Kidney glomerular epithelial cell (primary cell): ENCODE results near the gene GCKR.

ENCODE experiments used
- DNase-seq: peaks from one replicate; lab custom pipeline; 2025; lab: John Stamatoyannopoulos, UW

GCKR gene, protein sequence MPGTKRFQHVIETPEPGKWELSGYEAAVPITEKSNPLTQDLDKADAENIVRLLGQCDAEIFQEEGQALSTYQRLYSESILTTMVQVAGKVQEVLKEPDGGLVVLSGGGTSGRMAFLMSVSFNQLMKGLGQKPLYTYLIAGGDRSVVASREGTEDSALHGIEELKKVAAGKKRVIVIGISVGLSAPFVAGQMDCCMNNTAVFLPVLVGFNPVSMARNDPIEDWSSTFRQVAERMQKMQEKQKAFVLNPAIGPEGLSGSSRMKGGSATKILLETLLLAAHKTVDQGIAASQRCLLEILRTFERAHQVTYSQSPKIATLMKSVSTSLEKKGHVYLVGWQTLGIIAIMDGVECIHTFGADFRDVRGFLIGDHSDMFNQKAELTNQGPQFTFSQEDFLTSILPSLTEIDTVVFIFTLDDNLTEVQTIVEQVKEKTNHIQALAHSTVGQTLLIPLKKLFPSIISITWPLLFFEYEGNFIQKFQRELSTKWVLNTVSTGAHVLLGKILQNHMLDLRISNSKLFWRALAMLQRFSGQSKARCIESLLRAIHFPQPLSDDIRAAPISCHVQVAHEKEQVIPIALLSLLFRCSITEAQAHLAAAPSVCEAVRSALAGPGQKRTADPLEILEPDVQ

DNA sequence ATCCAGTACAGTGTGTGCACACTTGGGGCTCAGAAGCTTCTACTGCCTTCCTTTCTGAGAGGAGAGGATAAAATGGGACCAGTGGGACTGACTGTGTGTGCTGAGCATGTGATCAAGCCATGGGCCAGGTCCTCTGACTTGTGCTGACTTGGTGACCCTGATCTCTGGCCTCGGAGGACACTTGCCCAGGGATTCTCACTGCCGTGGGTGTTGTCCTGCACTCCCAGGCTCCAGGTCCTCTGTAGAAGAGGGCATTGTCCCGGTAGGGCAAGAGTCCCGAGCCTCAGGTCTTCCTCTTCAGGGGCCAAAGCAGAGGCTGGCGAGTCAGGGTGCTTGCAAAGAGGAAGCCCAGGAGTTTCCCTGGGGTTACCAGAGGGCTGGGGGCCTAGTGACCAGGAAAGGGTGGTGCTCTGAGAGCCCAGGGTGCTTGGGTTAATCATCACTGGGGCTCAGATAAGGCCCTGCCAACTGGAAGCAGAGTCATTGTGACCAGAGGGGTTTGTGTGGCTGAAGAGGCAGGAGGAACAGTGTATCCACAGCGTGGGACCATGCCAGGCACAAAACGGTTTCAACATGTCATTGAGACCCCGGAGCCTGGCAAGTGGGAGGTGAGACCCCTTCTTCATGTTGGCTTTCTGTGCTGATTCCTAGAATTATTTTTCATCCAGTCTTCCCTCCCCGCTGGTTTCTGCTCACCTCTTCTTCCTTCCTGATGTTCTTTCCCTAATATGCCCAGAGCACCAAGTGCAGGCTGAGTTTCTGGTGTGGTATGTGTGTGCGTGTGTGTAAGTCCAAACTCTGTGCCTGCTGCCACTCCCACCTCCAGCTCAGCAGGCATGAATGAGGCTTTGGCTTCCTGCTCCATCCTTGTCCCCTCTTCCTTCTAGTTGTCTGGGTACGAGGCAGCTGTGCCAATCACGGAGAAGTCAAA lies at the start of gene GCKR:
GCKR (plus strand) TSS at position 483 of the 931 bp plus-strand sequence; CDS start at position 549, 66 bp downstream.
- DNase-seq: no peak

DNA sequence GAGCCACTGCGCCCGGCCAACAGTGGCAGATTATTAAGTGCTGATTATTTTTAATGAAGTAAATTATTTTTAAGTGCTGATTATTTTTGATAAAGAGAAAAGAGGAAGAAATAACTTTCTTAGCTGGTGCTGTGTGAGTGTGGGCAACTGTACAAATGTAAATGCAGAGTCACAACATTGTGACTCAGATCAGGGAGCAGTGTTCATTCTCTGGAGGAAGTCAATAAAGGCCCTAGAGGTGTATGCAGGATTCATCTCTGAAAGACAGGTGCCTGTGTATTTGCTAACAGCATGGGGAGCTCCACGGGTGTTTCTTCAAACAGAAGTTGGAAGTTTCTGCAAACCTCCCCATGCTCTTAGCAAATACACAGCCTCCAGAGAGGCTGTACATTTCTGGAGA lies 48.3 kb upstream of the GCKR start:
- DNase-seq: no peak

DNA sequence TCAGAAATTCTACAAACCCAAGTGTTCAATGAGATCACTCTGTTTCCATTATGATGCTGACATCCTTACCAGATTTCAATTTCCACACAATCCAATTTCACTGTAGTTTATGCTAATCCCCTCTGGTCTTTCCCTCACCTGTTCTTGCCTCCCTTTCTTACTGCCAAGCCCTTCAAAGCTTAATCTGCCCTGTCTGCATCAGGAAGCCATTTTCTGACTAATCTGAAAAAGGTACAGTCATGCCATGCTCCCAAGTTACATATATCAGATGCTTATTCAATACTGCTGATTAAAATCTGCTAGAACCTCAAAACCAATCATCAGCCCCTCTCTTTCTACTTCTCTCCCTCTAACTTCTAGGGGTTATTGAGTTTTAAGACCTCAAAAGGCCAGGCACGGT lies 45.5 kb upstream of the GCKR start:
- DNase-seq: no peak

DNA sequence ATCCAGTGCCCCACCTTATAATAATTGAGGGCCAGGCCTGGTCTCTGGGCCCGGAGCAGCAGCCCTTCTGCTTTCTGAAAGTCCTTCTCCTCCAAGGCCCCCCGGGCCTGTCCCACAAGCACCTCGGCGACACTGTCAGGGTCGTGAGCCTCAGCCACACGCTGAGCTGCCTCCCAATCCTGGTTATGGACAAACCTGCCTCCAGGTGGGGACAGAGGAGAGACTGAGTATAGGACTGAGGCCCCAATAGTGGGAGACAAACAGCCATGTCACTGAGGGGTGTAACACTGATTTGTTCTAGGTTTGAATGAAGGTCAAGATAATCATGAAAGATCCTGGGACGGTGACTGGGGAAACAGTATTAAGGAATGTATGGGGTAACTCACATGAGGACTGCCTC lies 42.7 kb upstream of the GCKR start:
- no peak for DNase-seq

DNA sequence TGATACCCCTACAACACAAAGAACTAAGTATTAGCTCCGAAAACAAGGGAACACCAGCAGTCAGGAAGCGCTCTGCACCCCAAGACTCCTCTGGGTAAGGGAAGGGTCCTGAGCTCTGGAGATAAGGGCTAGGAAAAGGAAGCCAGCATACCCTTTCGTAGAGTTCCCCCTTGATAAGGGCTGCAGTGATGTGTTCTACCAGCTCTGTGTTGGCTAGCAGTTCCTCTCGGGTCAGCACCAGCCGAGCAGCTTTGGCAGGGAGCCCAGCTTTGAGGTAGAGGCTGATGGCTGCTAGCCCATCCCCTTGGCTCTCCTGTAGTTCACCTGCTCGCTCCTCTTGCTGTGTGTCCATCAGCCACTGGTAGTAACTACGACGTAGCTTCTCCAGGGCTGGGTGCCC lies 35.5 kb upstream of the GCKR start:
- DNase-seq: no peak

DNA sequence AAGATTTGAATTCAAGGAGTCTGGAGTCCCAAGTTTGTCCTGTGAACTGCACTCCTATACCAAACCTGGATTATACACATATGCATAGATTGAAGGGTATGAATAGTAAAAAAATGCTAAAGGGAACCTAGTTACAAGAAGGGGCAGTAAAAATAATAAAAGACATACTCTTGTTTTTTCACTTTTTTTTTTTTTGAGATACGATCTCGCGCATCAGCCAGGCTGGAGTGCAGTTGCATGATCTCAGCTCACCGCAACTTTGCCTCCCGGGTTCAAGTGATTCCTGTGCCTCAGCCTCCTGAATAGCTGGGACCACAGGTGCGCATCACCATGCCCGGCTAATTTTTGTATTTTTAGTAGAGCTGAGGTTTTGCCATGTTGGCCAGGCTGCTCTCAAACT lies 32.2 kb upstream of the GCKR start:
- DNase-seq: no peak

DNA sequence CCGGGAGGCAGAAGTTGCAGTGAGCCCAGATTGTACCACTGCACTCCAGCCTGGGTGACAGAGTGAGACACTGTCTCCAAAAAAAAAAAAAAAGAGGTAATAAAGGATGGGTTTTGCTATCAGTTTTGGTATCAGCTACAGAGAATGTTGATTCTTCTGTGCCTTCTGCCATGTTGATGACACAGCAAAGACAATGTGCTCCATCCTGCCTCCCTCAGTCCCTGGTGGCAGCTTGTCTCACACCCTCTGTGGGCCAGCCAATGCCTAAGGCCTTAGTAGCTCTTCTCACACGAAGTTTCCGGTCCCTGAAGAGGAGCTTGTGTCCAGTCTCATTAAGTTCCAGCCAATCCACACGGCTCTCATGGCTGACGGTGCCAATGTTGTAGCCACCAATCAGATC lies 24.7 kb upstream of the GCKR start:
- no peak for DNase-seq

DNA sequence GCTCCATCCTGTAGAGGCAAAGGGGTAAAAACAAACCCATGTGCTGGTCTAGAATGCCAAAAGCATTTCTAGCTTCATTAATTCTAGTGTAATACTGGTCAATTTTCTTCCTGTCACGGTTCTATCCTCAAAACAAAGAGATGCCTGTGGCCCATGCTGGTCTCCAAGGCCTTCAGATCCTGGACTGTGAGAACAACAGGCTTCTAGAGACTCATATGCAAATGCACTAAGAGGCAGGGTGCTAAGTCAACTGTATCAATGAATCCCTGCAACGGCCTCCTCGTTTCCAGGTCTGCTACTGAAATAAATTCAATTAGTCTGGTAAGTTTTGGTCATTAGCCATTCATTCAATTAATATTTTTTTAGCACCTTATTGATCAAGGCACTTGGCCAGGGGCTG lies 11.1 kb upstream of the GCKR start:
- no peak for DNase-seq

DNA sequence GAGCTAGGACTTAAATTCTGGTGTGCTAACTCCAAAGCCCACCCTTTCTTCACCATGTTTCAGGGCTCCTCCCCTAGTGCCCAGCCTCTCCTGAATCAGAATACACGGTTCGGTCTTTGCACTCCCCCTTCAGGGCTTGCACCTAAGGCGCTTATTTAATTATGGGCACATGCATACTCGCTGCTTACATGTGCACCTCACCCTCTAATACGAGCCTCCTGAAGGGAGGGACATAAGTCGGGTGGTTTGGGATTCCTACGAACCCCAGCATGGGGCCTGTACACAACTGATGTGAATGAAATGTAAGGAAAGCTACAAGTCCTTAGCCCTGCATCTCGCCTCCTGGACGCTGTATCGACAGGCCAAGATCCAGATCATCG lies 7.5 kb upstream of the GCKR start:
- no peak for DNase-seq

DNA sequence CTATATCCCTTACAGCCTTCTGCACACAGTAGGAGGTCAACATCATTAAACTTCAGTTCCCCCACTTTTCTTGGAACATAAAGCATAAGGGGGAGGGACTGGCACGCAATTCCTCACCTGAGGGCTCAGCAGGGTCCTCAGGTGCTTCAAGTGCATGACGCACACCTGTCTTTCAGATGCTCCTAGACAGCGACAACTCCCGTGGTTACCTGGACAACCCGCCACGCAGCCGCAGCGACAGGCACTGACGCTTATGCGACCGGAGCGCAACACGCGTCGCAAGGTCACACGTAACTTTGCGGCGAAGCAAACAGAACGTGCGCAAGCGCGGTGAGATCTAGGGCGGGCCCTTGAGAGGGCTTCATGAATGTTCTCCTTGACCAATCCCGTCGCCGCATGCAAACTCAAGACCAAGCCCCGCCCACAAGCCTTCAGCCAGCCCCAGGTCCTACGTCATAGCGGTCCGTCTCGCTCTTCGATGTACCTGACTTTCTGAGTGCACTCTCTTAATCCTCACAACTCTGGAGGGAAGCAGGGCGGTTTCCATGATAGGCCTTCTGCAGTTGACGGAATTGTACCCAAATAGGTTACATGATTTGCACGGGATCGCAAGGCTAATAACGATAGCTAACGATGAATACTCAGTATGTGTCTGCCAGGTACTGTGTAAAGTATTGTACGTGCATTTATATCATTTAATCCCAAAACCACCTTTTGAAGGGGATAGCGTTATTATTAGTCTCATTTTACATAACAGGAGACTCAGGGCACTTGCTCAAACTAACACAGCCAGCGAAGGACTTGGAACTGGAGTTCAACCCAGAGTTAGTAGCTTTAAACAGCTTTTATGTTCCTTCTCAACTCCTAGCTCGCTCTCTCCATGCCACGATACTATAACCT lies 6.9 kb upstream of the GCKR start, which contains the start of gene IFT172:
IFT172 (minus strand) TSS at position 246 of the 900 bp plus-strand sequence; CDS start at position 156, 90 bp downstream.
- peak; percentile 96 for DNase-seq

DNA sequence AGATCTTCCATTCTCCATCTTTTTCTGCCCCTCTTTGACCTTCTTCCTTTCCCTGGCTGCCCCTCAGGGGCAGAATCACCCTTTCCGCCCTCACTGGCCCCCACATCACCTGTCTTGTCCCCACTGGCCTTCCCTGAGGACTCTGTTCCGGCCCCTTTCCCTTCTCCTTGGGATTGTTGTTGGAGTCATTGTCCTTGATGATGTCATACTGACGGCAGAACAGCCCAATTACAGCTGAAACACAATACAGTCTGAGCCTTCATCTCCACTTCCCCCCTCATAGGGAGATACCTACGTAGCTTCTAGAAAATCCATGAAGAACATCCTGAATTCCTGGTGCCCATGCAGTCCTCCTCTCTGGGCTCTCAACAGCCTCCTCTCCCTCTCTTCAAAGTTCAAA lies 4.1 kb upstream of the GCKR start:
- no peak for DNase-seq

DNA sequence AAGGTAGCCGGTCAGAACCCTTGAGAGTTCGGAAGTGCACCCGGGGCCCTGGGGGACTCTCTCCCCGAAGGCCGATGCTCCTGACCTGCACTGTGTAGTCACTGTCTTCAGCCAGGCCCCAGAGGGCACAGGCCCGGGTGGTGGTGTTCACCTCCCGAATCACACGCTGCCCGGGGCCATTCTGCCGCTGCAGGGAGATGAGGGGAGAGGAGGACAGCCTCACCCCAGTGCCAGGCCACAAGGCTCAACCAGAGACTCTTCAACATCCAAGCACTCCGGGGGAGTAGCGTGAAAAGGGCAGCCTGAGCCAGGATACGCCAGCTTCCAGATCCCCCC lies 2.7 kb upstream of the GCKR start:
- DNase-seq: no peak

DNA sequence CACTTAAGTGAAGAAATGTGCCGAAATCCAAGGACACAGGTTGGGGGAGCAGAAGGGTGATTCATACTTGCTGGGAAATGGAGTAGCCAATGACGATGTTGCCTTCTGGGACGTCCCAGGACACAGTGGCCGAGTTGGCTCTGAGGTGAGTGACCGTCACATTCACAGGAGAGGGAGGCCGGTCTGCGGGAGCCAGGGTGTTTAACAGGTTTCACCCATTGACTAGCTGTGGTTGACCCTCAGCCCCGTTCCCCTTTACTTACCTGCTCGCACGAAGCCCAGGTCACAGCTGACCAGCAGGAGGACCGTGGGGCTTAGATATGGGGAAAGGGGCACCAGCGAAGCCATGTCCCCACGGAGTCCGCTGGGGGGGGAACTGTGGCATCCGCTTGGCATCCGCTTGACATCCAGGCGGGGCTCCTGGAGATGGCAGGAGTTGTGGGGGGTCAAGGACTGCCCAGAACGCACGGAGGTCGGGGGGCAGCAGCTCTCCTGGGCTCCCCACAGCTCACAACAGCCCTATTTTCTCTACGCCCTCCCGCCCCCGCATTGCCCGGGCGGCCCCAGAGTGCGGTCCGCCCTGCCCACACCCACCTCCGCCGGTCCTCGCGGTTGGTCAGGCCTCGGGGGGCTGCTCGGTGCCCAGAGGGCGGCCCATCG lies 2.2 kb upstream of the GCKR start:
- DNase-seq: no peak

DNA sequence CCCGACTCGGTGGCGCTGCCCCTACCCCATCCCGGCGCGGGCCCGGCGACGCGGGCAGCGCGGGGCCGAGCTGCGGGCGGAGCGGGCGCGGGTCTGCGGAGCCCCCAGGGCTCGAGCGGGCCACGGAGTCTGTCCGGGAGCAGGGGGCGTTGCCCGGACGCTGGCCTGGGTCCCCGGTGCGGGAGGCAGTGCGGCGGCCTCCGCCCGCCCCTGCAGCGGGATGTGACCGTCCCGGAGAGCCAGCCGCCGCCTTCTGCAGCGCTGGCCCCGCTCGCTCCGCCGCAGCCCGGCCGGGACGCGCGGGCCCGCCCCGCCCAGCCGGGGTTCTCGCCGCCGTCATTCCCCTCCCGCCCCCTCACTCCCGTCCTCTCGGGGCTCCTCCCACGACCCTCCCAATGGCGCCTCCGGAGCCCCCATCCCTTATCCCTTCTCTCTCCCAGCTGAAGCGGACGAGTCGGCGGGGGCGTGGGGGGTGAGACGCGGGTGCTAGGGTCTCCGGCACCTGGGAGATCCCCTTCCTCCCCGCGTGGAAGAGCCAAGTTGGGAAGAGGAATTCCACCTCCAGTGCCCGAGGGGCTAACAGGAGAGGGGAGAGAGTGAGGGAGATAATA lies 1.6 kb upstream of the GCKR start, which contains the start of gene FNDC4:
FNDC4 (minus strand) TSS at position 257 of the 611 bp plus-strand sequence. CDS start 521 bp downstream, outside the sequence.
- no peak for DNase-seq

DNA sequence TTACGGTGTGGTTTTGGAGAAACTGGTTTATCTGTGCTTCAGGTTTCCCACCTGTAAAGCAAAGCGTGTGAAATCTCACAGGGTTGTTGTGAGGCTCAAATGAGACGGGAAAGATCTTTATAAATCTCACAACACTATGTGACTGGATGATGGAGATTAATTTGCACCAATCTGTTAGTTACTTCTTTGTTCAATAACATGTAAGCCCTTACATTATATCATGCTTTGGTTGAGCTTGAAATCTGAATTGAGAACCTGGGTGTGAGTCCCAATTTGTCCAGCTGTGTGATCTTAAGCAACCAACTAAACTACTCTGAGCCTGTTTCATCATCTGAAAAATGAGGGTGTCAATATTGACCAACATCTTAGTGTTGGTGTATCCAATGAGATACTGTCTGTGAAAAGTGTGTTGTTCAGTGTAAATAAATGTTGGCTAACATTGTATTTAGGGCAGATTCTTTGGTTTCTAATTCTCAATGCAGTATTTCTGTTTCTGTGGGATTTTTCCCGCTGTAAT lies 741 bp upstream of the GCKR start:
- no peak for DNase-seq

DNA sequence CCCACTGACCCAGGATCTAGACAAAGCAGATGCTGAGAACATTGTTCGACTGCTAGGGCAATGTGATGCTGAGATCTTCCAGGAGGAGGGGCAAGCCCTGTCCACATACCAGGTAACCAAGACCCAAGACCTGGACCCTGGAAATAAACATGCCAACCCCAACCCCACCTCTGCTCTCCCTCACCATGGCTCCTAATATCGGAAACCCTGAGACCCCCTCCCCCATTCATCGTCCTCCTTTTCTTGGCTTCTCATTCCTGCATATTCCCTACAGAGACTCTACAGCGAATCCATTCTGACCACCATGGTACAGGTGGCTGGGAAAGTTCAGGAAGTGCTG lies 619 bp downstream of the GCKR start:
- DNase-seq: no peak

DNA sequence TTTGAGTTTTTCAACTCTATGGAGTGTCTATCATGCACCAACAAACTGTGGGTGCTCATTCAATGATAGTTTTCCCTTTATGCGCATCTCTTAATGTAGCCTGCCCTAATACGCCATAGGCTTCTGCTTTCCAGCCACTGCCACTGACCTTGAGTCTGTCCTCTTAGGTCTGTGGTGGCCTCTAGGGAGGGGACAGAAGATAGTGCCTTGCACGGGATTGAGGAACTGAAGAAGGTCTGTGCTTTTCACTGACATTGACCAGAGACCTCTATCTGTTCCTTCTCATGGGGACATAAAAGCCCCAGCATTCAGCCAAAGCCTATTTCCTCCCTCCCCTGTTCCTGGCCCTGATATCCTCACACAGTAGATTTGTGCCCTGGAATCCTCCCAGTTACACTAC lies 2.3 kb downstream of the GCKR start:
- DNase-seq: no peak

DNA sequence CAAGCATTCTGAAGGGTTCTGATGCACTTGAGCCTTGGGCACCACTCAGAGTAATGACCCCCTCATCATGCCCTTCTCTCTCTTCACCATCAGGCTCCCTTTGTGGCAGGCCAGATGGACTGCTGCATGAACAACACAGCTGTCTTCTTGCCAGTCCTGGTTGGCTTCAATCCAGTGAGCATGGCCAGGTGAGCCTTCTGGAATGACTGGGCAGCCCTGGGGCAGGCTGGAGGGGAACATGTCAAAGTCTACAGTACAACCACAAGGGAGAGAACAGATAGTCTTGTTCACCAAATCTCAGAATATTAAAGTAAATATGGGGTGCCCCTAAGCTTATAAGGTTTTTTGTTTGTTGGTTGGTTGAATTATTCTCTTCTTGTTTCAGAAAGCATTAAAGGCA lies 4.4 kb downstream of the GCKR start:
- DNase-seq: no peak

DNA sequence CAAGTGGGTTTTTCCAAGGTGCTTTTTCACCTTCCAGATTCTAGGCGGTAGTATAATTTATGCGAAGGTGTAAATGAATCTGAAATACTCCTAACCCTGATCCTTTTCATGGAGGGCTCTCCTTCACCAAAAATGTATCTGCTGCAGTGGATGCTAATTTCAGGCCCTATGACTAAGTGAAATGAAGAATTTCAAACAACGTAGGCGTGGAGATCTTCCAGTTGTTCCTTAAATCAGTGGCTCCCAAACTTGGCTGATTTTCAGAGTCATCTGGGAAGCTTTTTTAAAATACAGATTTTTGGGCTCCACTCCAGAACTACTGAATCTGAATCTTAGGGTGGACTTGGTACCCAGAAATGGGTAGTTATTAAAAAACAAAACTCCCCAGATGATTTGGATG lies 5.5 kb downstream of the GCKR start:
- DNase-seq: no peak

DNA sequence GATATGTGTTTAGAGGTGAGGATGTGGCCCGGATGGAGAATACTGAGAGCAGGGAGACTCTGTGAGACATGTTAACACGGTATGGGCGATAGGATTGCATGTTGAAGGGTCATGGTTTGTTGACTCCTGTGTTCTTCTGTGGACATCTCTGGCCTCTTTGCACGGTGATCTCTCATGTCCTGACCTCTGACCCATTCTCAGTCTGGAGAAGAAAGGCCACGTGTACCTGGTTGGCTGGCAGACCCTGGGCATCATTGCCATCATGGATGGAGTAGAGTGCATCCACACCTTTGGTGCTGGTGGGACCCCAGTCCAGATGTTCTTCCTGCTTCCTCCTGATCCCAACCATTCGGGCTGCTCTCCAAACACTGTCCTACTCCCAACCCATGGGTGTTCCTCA lies 9.9 kb downstream of the GCKR start:
- DNase-seq: no peak
